ENCODE results near the gene TM6SF1. TPM values are rescaled to one million over a fixed set of nuclear protein-coding genes. Genes with fewer than 3 reads are reported as not detected.
A peak's percentile ranks its signal among the peaks of the same experiment; 100 is the strongest.
"Not testable (repeated sequence)": the region's sequence is repeated elsewhere in the genome, so short reads cannot be mapped to it uniquely, and the experiment has no call there.

Gene TM6SF1
- total RNA-seq, 1 experiment from 2014 or later: not detected

DNA sequence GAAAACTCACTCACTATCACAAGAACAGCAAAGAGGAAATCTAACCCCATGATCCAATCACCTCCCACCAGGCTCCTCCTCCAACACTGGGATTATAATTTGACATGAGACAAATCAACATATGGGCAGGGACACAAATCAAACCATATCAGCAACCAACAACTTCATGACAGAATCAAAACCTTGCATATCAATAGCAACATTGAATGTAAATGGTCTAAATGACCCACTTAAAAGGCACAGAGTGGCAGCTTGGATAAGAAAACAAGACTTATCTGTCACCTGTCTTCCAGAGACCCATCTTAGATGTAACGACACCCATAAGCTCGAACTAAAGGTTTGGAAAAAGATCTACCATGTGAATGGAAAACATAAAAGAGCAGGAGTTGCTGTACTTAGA is 59.4 kb downstream of the TM6SF1 start:
- intact Hi-C loops (cut with micrococcal nuclease): no loop called here
- H3K4me1 ChIP-seq (ENCODE audit: insufficient read depth, low read length): peaks cover 8% of the 10 kb centered on the region

DNA sequence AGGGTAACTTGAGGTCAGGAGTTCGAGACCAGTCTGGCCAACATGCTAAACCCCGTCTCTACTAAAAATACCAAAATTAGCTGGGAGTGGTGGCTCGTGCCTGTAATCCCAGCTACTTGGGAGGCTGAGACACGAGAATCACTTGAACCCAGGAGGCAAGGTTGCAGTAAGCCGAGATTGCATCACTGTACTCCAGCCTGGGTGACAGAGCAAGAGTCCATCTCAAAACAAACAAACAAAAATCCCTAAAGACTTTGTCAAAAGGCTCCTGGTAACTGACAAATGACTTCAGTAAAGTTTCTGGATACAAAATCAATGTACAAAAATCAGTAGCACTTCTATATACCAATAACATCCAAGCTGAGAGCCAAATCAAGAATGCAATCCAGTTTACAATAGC is 62.1 kb downstream of the TM6SF1 start:
- H3K9ac ChIP-seq (ENCODE audit: low read length); CTCF ChIA-PET; H3K36me3 ChIP-seq (ENCODE audit: low read depth, low read length); H3K4me3 ChIP-seq (ENCODE audit: low read length); DNase-seq; H3K27me3 ChIP-seq (ENCODE audit: low read length); POLR2A ChIA-PET (ENCODE audit: unreplicated experiment); H3K9me2 ChIP-seq (replicated peaks; ENCODE audit: low read length); BruUV-seq (replicated peaks); H2AFZ ChIP-seq (ENCODE audit: low read length); H3K4me1 ChIP-seq (ENCODE audit: insufficient read depth, low read length); H3K27ac ChIP-seq (ENCODE audit: low read length); H3K4me2 ChIP-seq (ENCODE audit: low read length); intact Hi-C loops (cut with micrococcal nuclease); H4K20me1 ChIP-seq (ENCODE audit: low read length); ATAC-seq; H3K9me3 ChIP-seq (ENCODE audit: low read length); H3F3A ChIP-seq (ENCODE audit: low read length, unreplicated experiment): not testable (repeated sequence)
- peaks cover 48% of the 10 kb centered on the region for H3K79me2 ChIP-seq (ENCODE audit: low read length)

More for the DNA sequence above, 59.4 kb downstream of the TM6SF1 start:
- H3K4me2 ChIP-seq (ENCODE audit: low read length): no peak overlapping the region
- H3F3A ChIP-seq (ENCODE audit: low read length, unreplicated experiment): no peaks in the 10 kb centered on the region
- no peak overlapping the region for H3K27ac ChIP-seq (ENCODE audit: low read length)
- no peaks in the 10 kb centered on the region for H3K9me3 ChIP-seq (ENCODE audit: low read length)
- no peak for TF ChIP-seq EZH2phosphoT487 (IDR thresholded peaks at IDR 0.05; ENCODE audit: borderline replicate concordance, low read length)
- TF ChIP-seq EZH2 (IDR thresholded peaks at IDR 0.05; ENCODE audit: low read length, unreplicated experiment): no peak
- TF ChIP-seq, protein P1, sequence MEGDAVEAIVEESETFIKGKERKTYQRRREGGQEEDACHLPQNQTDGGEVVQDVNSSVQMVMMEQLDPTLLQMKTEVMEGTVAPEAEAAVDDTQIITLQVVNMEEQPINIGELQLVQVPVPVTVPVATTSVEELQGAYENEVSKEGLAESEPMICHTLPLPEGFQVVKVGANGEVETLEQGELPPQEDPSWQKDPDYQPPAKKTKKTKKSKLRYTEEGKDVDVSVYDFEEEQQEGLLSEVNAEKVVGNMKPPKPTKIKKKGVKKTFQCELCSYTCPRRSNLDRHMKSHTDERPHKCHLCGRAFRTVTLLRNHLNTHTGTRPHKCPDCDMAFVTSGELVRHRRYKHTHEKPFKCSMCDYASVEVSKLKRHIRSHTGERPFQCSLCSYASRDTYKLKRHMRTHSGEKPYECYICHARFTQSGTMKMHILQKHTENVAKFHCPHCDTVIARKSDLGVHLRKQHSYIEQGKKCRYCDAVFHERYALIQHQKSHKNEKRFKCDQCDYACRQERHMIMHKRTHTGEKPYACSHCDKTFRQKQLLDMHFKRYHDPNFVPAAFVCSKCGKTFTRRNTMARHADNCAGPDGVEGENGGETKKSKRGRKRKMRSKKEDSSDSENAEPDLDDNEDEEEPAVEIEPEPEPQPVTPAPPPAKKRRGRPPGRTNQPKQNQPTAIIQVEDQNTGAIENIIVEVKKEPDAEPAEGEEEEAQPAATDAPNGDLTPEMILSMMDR (conservative IDR thresholded peaks at IDR 0.05; ENCODE audit: low read depth, low read length): no peak
- H4K20me1 ChIP-seq (ENCODE audit: low read length): no peaks in the 10 kb centered on the region
- ChIA-PET CTCF (no interaction called here), POLR2A (ENCODE audit: unreplicated experiment) (no interaction called here)
- H2AFZ ChIP-seq (ENCODE audit: low read length): no peak overlapping the region
- H3K9ac ChIP-seq (ENCODE audit: low read length): no peak overlapping the region
- DNase-seq: no peak
- H3K9me2 ChIP-seq (replicated peaks; ENCODE audit: low read length): no peaks in the 10 kb centered on the region
- peaks cover 48% of the 10 kb centered on the region for H3K79me2 ChIP-seq (ENCODE audit: low read length)
- H3K27me3 ChIP-seq (ENCODE audit: low read length): no peaks in the 10 kb centered on the region
- BruUV-seq (replicated peaks): no TSS peak
- ATAC-seq: no peak
- H3K4me3 ChIP-seq (ENCODE audit: low read length): no peak overlapping the region
- H3K36me3 ChIP-seq (ENCODE audit: low read depth, low read length): 0 out of 2 replicates have a peak, but pooled peaks cover 5% of the 10 kb centered on the region

DNA sequence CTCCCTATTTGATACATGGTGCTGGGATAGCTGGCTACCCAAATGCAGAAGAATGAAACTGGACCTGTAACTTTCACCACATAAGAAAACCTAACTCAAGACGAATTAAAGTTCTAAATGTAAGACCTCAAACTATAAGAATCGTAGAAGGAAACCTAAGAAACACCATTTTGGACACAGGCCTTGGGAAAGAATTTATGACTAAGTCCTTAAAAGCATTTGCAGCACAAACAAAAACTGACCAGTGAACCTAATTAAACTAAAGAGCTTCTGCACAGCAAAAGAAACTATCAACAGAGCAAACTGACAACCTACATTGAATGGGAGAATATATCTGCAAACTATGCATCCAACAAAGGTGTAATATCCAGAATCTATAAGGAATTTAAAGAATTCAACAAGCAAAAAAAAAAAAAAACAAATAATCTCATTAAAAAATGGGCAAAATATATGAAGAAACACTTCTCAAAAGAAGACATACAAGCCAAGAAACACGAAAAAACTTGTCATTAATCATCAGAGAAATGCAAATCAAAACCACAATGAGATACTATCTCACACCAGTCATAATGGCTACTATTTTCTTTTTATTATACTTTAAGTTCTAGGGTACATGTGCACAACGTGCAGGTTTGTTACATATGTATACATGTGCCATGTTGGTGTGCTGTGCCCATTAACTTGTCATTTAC is 63.2 kb downstream of the TM6SF1 start:
- Histone ChIP-seq H3K4me2 (ENCODE audit: low read length) (no peak overlapping the region), H4K20me1 (ENCODE audit: low read length) (no peaks in the 10 kb centered on the region), H3K27me3 (ENCODE audit: low read length) (no peaks in the 10 kb centered on the region), H3K9me2 (replicated peaks; ENCODE audit: low read length) (no peaks in the 10 kb centered on the region), H2AFZ (ENCODE audit: low read length) (no peak overlapping the region), H3K4me3 (ENCODE audit: low read length) (no peak overlapping the region), H3K9ac (ENCODE audit: low read length) (no peak overlapping the region), H3K9me3 (ENCODE audit: low read length) (no peaks in the 10 kb centered on the region), H3K27ac (ENCODE audit: low read length) (no peak overlapping the region), H3F3A (ENCODE audit: low read length, unreplicated experiment) (no peaks in the 10 kb centered on the region), H3K36me3 (ENCODE audit: low read depth, low read length) (0 out of 2 replicates have a peak, but pooled peaks cover 5% of the 10 kb centered on the region), H3K79me2 (ENCODE audit: low read length) (peaks cover 44% of the 10 kb centered on the region), H3K4me1 (ENCODE audit: insufficient read depth, low read length) (no peaks in the 10 kb centered on the region)
- intact Hi-C loops (cut with micrococcal nuclease): no loop called here
- DNase-seq (no peak), ATAC-seq (peak; percentile 40; the same call in 1 of the 2 replicates)
- POLR2A ChIA-PET (ENCODE audit: unreplicated experiment): no interaction called here
- no peak for TF ChIP-seq EZH2 (IDR thresholded peaks at IDR 0.05; ENCODE audit: low read length, unreplicated experiment)
- TF ChIP-seq, protein P1 (conservative IDR thresholded peaks at IDR 0.05; ENCODE audit: low read depth, low read length): no peak
- no peak for TF ChIP-seq EZH2phosphoT487 (IDR thresholded peaks at IDR 0.05; ENCODE audit: borderline replicate concordance, low read length)
- no TSS peak for BruUV-seq (replicated peaks)
- CTCF ChIA-PET: no interaction called here

Measured in PC-3 (cell line).